OCI-LY3 (cell line): ENCODE results near the gene ADCY7.

ENCODE experiments used
- EZH2phosphoT487 ChIP-seq: fragments of 200-600 bp; shearing (Covaris generic); IDR thresholded peaks from 2 replicates; pipeline ENCODE4 v1.6.1; 2018; ENCODE audit warnings: antibody characterized with exemption, mixed run types, low read depth
- TF ChIP-seq, protein P1 (sequence below): fragments of 200-600, 300-600 bp; sonication (generic); IDR thresholded peaks from 2 replicates; pipeline ENCODE4 v1.5.1; 2014; ENCODE audit warnings: antibody characterized with exemption, low read length, low read depth

DNA sequence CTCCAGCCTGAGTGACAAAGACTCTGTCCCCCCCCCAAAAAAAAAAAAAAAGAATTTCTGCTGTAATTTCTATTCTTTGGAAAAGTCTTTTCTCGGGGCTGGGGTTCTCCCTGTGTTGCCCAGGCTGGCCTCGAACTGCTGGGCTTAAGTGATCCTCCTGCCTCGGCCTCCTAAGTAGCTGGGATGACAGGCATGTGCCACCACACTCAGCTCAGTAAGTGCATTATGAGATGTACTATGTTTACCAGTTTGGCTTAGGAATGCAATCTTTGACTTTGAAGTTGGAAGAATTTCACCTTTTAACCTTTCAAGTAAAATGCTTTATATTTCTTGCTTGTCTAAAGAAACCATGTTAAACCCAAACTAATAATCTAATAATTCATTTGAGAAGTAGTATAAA lies 28.0 kb upstream of the ADCY7 start:
- TF ChIP-seq EZH2phosphoT487: no peak
- TF ChIP-seq, protein P1, sequence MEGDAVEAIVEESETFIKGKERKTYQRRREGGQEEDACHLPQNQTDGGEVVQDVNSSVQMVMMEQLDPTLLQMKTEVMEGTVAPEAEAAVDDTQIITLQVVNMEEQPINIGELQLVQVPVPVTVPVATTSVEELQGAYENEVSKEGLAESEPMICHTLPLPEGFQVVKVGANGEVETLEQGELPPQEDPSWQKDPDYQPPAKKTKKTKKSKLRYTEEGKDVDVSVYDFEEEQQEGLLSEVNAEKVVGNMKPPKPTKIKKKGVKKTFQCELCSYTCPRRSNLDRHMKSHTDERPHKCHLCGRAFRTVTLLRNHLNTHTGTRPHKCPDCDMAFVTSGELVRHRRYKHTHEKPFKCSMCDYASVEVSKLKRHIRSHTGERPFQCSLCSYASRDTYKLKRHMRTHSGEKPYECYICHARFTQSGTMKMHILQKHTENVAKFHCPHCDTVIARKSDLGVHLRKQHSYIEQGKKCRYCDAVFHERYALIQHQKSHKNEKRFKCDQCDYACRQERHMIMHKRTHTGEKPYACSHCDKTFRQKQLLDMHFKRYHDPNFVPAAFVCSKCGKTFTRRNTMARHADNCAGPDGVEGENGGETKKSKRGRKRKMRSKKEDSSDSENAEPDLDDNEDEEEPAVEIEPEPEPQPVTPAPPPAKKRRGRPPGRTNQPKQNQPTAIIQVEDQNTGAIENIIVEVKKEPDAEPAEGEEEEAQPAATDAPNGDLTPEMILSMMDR: no peak
